ENCODE data around the gene HRH2.
"Not testable (repeated sequence)": the region's sequence is repeated elsewhere in the genome, so short reads cannot be mapped to it uniquely, and the experiment has no call there.

HRH2 gene

DNA sequence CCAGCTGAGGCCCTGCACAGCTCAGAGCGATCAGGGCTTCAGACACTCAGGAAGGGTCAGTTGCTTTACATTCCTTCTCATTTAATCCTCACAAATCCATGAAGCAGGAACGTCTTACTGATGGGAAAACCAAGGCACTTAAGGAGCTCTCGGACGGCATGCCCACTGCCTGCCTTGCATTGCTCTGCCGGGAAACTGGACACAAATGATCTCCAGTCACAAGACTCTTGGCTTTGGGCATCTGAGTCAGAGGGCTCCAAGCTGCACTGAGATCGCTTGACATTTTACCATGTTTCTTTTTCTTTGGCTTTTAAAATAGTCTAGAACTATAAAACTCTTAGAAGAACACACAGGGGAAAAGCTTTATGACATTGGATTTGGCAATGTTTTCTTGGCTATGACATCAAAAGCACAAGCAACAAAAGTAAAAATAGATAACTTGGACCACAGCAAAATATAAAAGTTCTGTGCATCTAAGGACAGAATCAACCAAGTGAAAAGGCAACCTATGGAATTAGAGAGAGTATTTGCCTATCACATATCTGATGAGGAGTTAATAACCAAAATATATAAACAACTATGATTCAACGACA lies 43.6 kb upstream of the HRH2 start:
- Histone ChIP-seq H2AFZ (ENCODE audit: low read depth, low read length) (no peak overlapping the region), H3K9ac (ENCODE audit: low read length) (no peak overlapping the region), H3K36me3 (replicated peaks; ENCODE audit: low read depth, low read length) (no peaks in the 10 kb centered on the region), H3K4me3 (ENCODE audit: low read length) (no peak overlapping the region), H3K27me3 (ENCODE audit: low read depth, low read length) (peaks cover 11% of the 10 kb centered on the region; the same call in 1 of the 2 replicates), H3K79me2 (ENCODE audit: low read length) (no peaks in the 10 kb centered on the region), H3K27ac (ENCODE audit: low read length) (no peak overlapping the region), H3K4me2 (ENCODE audit: low read length) (no peak overlapping the region), H3K4me1 (ENCODE audit: low read length) (no peaks in the 10 kb centered on the region), H3K9me3 (ENCODE audit: insufficient read depth, low read length) (no peaks in the 10 kb centered on the region), H4K20me1 (ENCODE audit: insufficient read depth, low read length) (no peaks in the 10 kb centered on the region)
- TF ChIP-seq EZH2phosphoT487 (IDR thresholded peaks at IDR 0.05; ENCODE audit: low read depth), result no peak
- TF ChIP-seq, protein P1, sequence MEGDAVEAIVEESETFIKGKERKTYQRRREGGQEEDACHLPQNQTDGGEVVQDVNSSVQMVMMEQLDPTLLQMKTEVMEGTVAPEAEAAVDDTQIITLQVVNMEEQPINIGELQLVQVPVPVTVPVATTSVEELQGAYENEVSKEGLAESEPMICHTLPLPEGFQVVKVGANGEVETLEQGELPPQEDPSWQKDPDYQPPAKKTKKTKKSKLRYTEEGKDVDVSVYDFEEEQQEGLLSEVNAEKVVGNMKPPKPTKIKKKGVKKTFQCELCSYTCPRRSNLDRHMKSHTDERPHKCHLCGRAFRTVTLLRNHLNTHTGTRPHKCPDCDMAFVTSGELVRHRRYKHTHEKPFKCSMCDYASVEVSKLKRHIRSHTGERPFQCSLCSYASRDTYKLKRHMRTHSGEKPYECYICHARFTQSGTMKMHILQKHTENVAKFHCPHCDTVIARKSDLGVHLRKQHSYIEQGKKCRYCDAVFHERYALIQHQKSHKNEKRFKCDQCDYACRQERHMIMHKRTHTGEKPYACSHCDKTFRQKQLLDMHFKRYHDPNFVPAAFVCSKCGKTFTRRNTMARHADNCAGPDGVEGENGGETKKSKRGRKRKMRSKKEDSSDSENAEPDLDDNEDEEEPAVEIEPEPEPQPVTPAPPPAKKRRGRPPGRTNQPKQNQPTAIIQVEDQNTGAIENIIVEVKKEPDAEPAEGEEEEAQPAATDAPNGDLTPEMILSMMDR (IDR thresholded peaks at IDR 0.05; ENCODE audit: low read depth, low read length), result no peak

DNA sequence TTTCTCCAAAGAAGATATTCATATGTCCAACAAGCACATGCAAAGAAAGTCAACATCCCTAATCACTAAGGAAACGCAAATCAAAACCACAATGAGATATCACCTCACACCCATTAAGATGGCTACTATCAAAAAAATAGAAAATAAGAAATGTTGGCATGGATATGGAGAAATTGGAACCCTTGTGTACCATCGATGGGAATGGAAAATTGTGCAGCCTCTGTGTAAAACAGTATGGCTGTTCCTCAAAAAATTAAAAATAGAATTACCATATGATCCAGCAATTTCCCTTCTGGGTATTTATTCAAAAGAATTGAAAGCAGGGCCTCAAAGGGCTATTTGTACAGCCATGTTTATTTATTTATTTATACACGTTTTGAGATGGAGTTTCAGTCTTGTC lies 43.0 kb upstream of the HRH2 start:
- H3K4me3 ChIP-seq (ENCODE audit: low read length), result no peak overlapping the region
- no peaks in the 10 kb centered on the region for H3K4me1 ChIP-seq (ENCODE audit: low read length)
- H2AFZ ChIP-seq (ENCODE audit: low read depth, low read length), result no peak overlapping the region
- no peaks in the 10 kb centered on the region for H3K36me3 ChIP-seq (replicated peaks; ENCODE audit: low read depth, low read length)
- H3K4me2 ChIP-seq (ENCODE audit: low read length), result no peak overlapping the region
- H3K79me2 ChIP-seq (ENCODE audit: low read length), result no peaks in the 10 kb centered on the region
- no peaks in the 10 kb centered on the region for H4K20me1 ChIP-seq (ENCODE audit: insufficient read depth, low read length)
- no peak overlapping the region for H3K9ac ChIP-seq (ENCODE audit: low read length)
- no peaks in the 10 kb centered on the region for H3K9me3 ChIP-seq (ENCODE audit: insufficient read depth, low read length)
- H3K27me3 ChIP-seq (ENCODE audit: low read depth, low read length), result peaks cover 11% of the 10 kb centered on the region; the same call in 1 of the 2 replicates
- TF ChIP-seq EZH2phosphoT487 (IDR thresholded peaks at IDR 0.05; ENCODE audit: low read depth), result no peak
- TF ChIP-seq, protein P1 (IDR thresholded peaks at IDR 0.05; ENCODE audit: low read depth, low read length), result no peak
- no peak overlapping the region for H3K27ac ChIP-seq (ENCODE audit: low read length)

DNA sequence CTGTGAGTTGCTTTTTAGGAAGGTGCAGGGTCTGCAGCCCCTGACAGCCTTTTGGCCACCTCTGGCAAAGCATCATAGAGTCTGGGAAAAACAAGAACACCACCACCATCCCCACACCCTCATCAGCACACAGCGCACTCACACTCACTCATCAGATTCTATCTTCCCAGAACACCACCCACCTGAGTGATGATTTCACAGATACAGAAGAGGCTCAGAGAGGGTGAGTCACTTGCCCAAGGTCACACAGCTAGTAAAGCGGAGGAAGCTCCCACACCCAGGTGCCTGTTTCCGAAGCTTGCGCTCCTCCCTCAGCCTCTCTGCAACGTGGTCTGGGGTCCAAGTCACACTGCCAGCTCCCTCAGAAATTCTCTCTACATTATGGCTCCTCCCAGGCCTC lies 41.8 kb upstream of the HRH2 start:
- TF ChIP-seq, protein P1 (IDR thresholded peaks at IDR 0.05; ENCODE audit: low read depth, low read length), result no peak
- TF ChIP-seq EZH2phosphoT487 (IDR thresholded peaks at IDR 0.05; ENCODE audit: low read depth), result no peak
- peaks cover 11% of the 10 kb centered on the region; the same call in 1 of the 2 replicates for H3K27me3 ChIP-seq (ENCODE audit: low read depth, low read length)
- H3K36me3 ChIP-seq (replicated peaks; ENCODE audit: low read depth, low read length), result no peaks in the 10 kb centered on the region
- H4K20me1 ChIP-seq (ENCODE audit: insufficient read depth, low read length), result no peaks in the 10 kb centered on the region
- no peak overlapping the region for H3K9ac ChIP-seq (ENCODE audit: low read length)
- no peak overlapping the region for H3K4me3 ChIP-seq (ENCODE audit: low read length)
- H3K79me2 ChIP-seq (ENCODE audit: low read length), result no peaks in the 10 kb centered on the region
- no peak overlapping the region for H3K27ac ChIP-seq (ENCODE audit: low read length)
- no peaks in the 10 kb centered on the region for H3K4me1 ChIP-seq (ENCODE audit: low read length)
- no peaks in the 10 kb centered on the region for H3K9me3 ChIP-seq (ENCODE audit: insufficient read depth, low read length)
- H2AFZ ChIP-seq (ENCODE audit: low read depth, low read length), result no peak overlapping the region
- no peak overlapping the region for H3K4me2 ChIP-seq (ENCODE audit: low read length)

DNA sequence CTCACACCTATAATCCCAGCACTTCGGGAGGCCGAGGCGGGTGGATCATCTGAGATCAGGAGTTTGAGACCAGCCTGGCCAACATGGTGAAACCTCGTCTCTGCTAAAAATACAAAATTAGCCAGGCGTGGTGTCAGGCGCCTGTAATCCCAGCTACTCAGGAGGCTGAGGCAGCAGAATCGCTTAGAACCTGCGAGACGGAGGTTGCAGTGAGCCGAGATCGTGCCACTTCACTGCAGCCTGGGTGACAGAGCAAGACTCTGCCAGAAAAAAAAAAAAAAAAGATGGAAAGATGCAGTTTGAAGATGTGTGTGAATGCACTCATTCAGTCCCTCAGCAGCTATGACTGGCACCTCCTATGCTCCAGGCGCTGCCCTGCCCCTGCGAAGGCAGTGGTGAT lies 41.3 kb upstream of the HRH2 start:
- not testable (repeated sequence) for H2AFZ ChIP-seq (ENCODE audit: low read depth, low read length); H3K4me1 ChIP-seq (ENCODE audit: low read length); H3K4me2 ChIP-seq (ENCODE audit: low read length); H4K20me1 ChIP-seq (ENCODE audit: insufficient read depth, low read length); H3K79me2 ChIP-seq (ENCODE audit: low read length); H3K4me3 ChIP-seq (ENCODE audit: low read length); H3K9ac ChIP-seq (ENCODE audit: low read length); H3K36me3 ChIP-seq (replicated peaks; ENCODE audit: low read depth, low read length); H3K27ac ChIP-seq (ENCODE audit: low read length); H3K9me3 ChIP-seq (ENCODE audit: insufficient read depth, low read length)
- H3K27me3 ChIP-seq (ENCODE audit: low read depth, low read length), result peaks cover 11% of the 10 kb centered on the region; the same call in 1 of the 2 replicates
